ENCODE data around the gene STX16. TPM values are rescaled to one million over a fixed set of nuclear protein-coding genes. Genes with fewer than 3 reads are reported as not detected.

STX16 gene
- total and polyA plus RNA-seq, 8 donors = 50.4 to 105 (median 95.0) TPM

DNA sequence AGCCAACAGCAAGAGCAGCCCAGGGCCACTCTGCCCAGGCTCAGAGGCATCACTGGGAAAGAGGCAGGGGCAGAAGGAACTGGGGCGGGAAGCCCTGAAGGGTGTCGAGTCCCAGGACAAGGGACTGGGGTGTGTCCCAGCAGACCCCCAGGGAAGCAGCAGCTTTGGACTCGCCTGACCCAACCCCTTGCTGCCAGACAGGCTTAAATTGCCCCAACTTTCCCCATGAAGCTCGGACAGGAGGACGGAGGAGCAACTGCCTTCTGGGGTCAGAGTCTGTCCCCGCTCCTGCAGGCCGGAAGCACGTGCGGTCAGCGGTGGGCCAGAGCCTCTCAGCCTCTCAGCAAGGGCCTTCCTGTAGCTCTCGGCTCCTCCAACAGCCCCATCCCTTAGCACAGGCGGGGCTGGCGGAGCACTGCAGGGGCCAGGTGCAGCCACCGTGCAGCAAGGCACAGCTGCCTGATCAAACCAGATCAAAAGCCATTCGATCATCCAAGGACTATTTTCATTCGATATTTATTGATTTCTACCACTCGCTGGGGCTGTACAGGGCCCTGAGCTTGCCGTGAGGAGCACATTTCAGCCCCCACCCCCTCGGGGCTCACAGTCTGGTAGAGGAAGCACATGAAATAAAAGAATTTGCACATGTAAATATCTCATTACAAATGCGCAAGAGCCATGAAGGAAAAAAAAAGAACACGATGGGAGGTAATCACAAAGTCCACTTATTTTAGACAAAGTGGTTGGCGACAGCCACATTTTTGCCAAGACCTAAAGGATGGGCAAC, 31.8 kb upstream of the STX16 start:
- H3K4me1 ChIP-seq = no peaks in the 10 kb centered on the region
- TF ChIP-seq, protein P1, sequence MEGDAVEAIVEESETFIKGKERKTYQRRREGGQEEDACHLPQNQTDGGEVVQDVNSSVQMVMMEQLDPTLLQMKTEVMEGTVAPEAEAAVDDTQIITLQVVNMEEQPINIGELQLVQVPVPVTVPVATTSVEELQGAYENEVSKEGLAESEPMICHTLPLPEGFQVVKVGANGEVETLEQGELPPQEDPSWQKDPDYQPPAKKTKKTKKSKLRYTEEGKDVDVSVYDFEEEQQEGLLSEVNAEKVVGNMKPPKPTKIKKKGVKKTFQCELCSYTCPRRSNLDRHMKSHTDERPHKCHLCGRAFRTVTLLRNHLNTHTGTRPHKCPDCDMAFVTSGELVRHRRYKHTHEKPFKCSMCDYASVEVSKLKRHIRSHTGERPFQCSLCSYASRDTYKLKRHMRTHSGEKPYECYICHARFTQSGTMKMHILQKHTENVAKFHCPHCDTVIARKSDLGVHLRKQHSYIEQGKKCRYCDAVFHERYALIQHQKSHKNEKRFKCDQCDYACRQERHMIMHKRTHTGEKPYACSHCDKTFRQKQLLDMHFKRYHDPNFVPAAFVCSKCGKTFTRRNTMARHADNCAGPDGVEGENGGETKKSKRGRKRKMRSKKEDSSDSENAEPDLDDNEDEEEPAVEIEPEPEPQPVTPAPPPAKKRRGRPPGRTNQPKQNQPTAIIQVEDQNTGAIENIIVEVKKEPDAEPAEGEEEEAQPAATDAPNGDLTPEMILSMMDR (IDR thresholded peaks at IDR 0.05) = no peak
- intact Hi-C loops (cut with DNase I) = no loop called here
- no peak overlapping the region for H3K4me3 ChIP-seq
- H3K27me3 ChIP-seq = peaks cover 0 to 40% of the 10 kb centered on the region in 2 donors
- no peaks in the 10 kb centered on the region for H3K9me3 ChIP-seq
- ATAC-seq = no peak
- H3K27ac ChIP-seq = no peak overlapping the region
- no peaks in the 10 kb centered on the region for H3K36me3 ChIP-seq
- DNase-seq = no peak

DNA sequence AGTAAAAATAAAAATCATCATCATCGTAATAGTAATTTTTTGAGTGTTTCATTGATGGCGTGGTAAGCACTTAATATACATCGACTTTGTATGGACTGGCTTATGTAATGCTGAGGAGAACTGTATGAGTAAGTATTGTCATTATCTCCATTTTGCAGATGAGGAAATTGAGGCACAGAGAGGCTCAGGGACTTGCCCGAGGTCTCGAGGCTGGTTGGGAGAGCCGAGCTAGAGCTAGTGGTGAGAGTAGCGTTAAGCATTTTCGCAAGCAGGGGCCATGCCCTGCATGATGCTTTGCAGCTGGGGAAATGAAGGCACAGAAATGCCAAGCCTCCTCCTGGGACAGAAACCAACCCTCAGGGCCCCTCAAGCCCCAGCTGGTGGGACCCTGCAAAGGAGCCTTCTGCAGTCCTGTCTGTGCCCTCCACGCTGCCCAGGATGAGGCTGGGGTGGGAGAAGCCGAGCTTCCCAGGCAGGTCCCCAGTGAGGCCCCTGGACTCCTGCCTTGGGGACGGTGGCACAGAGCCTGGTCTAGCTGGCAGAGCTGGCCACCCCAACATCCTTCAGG, 31.1 kb upstream of the STX16 start:
- ATAC-seq (no peak), DNase-seq (no peak)
- H3K9me3 ChIP-seq = no peaks in the 10 kb centered on the region
- no peak overlapping the region for H3K4me3 ChIP-seq
- intact Hi-C loops (cut with DNase I) = no loop called here
- no peak overlapping the region for H3K27ac ChIP-seq
- TF ChIP-seq, protein P1 (IDR thresholded peaks at IDR 0.05) = no peak
- H3K27me3 ChIP-seq = peaks cover 0 to 40% of the 10 kb centered on the region in 2 donors
- no peaks in the 10 kb centered on the region for H3K4me1 ChIP-seq
- H3K36me3 ChIP-seq = no peaks in the 10 kb centered on the region

DNA sequence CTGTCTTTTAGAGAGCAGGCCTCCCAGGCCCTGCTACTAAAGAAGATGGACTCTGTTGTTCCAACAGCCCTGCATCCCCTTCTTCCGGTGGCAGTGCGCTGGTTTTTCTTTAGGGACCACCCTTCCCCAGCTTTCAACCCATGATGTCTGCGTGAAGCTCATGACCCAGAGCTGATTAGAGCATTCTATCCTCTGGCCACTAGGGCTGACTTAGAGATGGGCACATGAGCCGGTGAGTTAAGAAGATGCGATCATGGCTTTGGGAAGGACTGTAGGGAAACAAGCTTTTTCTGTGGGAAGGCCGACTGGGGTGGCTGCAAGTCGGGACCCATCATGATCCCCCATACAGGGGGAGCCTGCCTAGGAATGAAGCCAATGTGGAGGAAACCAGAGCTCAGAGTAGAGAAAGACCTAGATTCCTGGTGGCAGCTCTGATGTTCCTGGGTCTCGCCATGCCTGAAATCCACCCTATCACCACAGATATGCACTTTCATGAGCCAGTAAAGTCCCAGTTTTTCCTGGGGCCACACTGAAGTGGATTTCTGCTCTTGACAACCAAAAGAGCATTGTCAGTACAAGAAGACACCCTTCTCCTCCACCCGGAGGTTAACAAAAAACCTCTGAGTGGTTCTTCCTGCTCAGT, 29.1 kb upstream of the STX16 start:
- peaks cover 0 to 30% of the 10 kb centered on the region in 2 donors for H3K27me3 ChIP-seq
- intact Hi-C loops (cut with DNase I) = no loop called here
- H3K4me3 ChIP-seq = no peak overlapping the region
- TF ChIP-seq, protein P1 (IDR thresholded peaks at IDR 0.05) = no peak
- H3K4me1 ChIP-seq = no peaks in the 10 kb centered on the region
- H3K27ac ChIP-seq = no peak overlapping the region
- ATAC-seq (no peak), DNase-seq (no peak)
- H3K36me3 ChIP-seq = no peaks in the 10 kb centered on the region
- H3K9me3 ChIP-seq = no peaks in the 10 kb centered on the region

DNA sequence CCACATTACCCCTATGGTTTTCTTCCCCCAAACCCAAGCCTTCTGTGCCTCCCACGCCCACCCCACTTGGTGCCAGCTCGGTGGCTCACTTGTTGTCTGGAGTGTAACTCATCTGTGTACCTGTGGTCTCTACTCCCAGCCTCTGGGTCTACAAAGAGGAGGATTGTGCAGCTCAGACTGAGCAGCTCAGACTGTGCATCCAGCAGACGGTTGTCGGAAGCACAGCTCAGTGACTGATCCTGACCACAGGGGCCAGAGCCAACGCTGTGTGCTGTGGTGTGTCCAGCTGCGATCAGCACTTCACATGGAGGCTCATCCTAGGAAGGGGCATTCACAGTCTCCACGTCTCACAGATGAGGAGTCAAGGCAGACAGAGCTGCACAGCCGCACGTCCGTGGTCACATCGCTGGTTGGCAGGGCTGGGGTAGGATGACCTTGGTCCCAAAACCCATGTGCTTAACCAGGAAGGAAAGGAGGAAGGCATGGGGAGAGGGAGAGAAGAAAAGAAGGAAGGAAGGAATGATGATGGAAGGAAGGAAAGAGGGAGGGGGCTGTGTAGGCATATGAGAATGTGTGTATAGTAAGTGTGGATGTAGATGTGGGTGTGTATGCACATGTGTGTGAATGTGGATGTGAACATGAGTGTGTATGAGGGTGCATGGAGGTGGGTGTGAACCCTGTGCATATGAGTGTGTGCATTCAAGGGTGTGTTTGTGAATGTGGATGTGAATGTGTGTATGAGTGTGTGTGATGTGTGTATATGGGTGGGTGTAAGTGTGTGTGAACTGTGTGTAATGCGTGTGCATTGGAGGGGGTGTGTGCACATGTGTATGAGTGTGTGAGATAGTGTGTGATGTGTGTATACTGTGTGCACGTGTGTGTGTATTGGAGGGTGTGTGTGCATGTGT, 28.2 kb upstream of the STX16 start:
- H3K27me3 ChIP-seq = peaks cover 0 to 28% of the 10 kb centered on the region in 2 donors
- H3K36me3 ChIP-seq = no peaks in the 10 kb centered on the region
- DNase-seq = no peak
- H3K4me3 ChIP-seq = no peak overlapping the region
- H3K4me1 ChIP-seq = no peaks in the 10 kb centered on the region
- no peak overlapping the region for H3K27ac ChIP-seq
- TF ChIP-seq, protein P1 (IDR thresholded peaks at IDR 0.05) = no peak
- intact Hi-C loops (cut with DNase I) = no loop called here
- no peaks in the 10 kb centered on the region for H3K9me3 ChIP-seq
- peak; percentile 23 for ATAC-seq
